GDM1 (cell line): ENCODE results near the gene TOP3A.

ENCODE experiments used
- DNase-seq: peaks from one replicate; lab custom pipeline; 2025; lab: John Stamatoyannopoulos, UW

Gene TOP3A

GRCh38 chr17:18253947-18254821, 60.6 kb downstream of the TOP3A start:
- DNase-seq, result no peak

- DNase-seq, result no peak
Observed at GRCh38 chr17:18253187-18253884, 61.5 kb downstream of the TOP3A start.

- DNase-seq, result no peak
Observed at GRCh38 chr17:18252160-18252559, 62.6 kb downstream of the TOP3A start.

GRCh38 chr17:18251204-18251603, 63.6 kb downstream of the TOP3A start:
- no peak for DNase-seq

- no peak for DNase-seq
Observed at GRCh38 chr17:18250708-18251107, 64.1 kb downstream of the TOP3A start.

- DNase-seq, result no peak
Observed at GRCh38 chr17:18250259-18250658, 64.5 kb downstream of the TOP3A start.

GRCh38 chr17:18248811-18249210, 66.0 kb downstream of the TOP3A start:
- no peak for DNase-seq

GRCh38 chr17:18248300-18248731, 66.5 kb downstream of the TOP3A start:
- DNase-seq, result peak; percentile 36

GRCh38 chr17:18247613-18248001, 67.2 kb downstream of the TOP3A start:
- no peak for DNase-seq

- DNase-seq, result no peak
Observed at GRCh38 chr17:18246880-18247612, 67.7 kb downstream of the TOP3A start.

- DNase-seq, result no peak
Observed at GRCh38 chr17:18246109-18246725, 68.6 kb downstream of the TOP3A start.

GRCh38 chr17:18245038-18245776, 69.6 kb downstream of the TOP3A start:
- no peak for DNase-seq

- no peak for DNase-seq
Observed at GRCh38 chr17:18241229-18241871, 73.4 kb downstream of the TOP3A start.

- no peak for DNase-seq
Observed at GRCh38 chr17:18240449-18240848, 74.3 kb downstream of the TOP3A start.

- no peak for DNase-seq
Observed at GRCh38 chr17:18238299-18238698, 76.5 kb downstream of the TOP3A start.

GRCh38 chr17:18237461-18237860, 77.3 kb downstream of the TOP3A start:
- no peak for DNase-seq

GRCh38 chr17:18236494-18236893, 78.3 kb downstream of the TOP3A start:
- DNase-seq, result no peak

GRCh38 chr17:18235743-18236256, 79.0 kb downstream of the TOP3A start:
- DNase-seq, result no peak

GRCh38 chr17:18234853-18235380, 79.9 kb downstream of the TOP3A start:
- DNase-seq, result no peak

GRCh38 chr17:18233803-18234518, 80.8 kb downstream of the TOP3A start:
- DNase-seq, result no peak
